NB4 (cell line): ENCODE results near the gene FUOM.
A peak's percentile ranks its signal among the peaks of the same experiment; 100 is the strongest.

ENCODE experiments used
- DNase-seq: peaks from one replicate; pipeline ENCODE4 v3.0.0; 2010; ENCODE audit warnings: low read depth
- H3K4me3 ChIP-seq: one replicate; pipeline ENCODE4 v1.5.1; 2011; ENCODE audit warnings: mild to moderate bottlenecking, low read depth, low read length, moderate library complexity
- CTCF ChIP-seq: IDR thresholded peaks from one replicate; pipeline ENCODE4 v1.5.1; 2012; ENCODE audit warnings: low read depth, low read length
- MAX ChIP-seq: IDR thresholded peaks from 2 replicates; pipeline ENCODE4 v1.6.1; 2011; ENCODE audit warnings: low read depth, low read length
- MYC ChIP-seq: IDR thresholded peaks from 2 replicates; pipeline ENCODE4 v1.6.1; 2011; ENCODE audit warnings: low read depth, low read length
- POLR2A ChIP-seq: IDR thresholded peaks from 2 replicates; pipeline ENCODE4 v1.6.1; 2011; ENCODE audit warnings: mild to moderate bottlenecking; ENCODE audit not compliant: insufficient read length; ENCODE audit errors: extremely low read depth

Gene FUOM

GRCh38 chr10:133318494-133319127 is 39.2 kb downstream of the FUOM start:
- no peak overlapping the region for H3K4me3 ChIP-seq
- peak; percentile 78 for TF ChIP-seq CTCF
- peak; percentile 76 for TF ChIP-seq MYC
- TF ChIP-seq MAX: peak; percentile 80
- no peak for TF ChIP-seq POLR2A
- DNase-seq: peak; percentile 87

- no peak for DNase-seq
- no peak for TF ChIP-seq CTCF
- TF ChIP-seq MAX: no peak
- TF ChIP-seq POLR2A: no peak
- no peak for TF ChIP-seq MYC
- H3K4me3 ChIP-seq: no peak overlapping the region
Measured at GRCh38 chr10:133316732-133317131, 41.1 kb downstream of the FUOM start.

- no peak overlapping the region for H3K4me3 ChIP-seq
- DNase-seq: no peak
- TF ChIP-seq MYC (no peak), POLR2A (no peak), MAX (no peak), CTCF (no peak)
Measured at GRCh38 chr10:133316266-133316665, 41.6 kb downstream of the FUOM start.

GRCh38 chr10:133315847-133316246 is 42.0 kb downstream of the FUOM start:
- TF ChIP-seq MYC (no peak), POLR2A (no peak), CTCF (no peak), MAX (no peak)
- no peak for DNase-seq
- H3K4me3 ChIP-seq: no peak overlapping the region

- no peak for TF ChIP-seq CTCF
- TF ChIP-seq MAX: no peak
- no peak for TF ChIP-seq MYC
- no peak for TF ChIP-seq POLR2A
- no peak for DNase-seq
- H3K4me3 ChIP-seq: no peak overlapping the region
Measured at GRCh38 chr10:133314911-133315310, 42.9 kb downstream of the FUOM start.

GRCh38 chr10:133313192-133313591 is 44.6 kb downstream of the FUOM start:
- no peak overlapping the region for H3K4me3 ChIP-seq
- TF ChIP-seq CTCF (no peak), MAX (no peak), MYC (no peak), POLR2A (no peak)
- DNase-seq: no peak
